Activated B cell treated with CpG ODN at 0.5 μM for 24 hours (primary cell): Measurements from ENCODE around the gene RAB15. TPM values are rescaled to one million over a fixed set of nuclear protein-coding genes. Genes with fewer than 3 reads are reported as not detected.

ENCODE experiments used
- ATAC-seq: fragments of 200-7000 bp; cut with Tn5 transposase; one replicate; pipeline ENCODE4 v1.10.0; 2021; ENCODE audit warnings: low read depth, mild to moderate bottlenecking, moderate library complexity
- CTCF ChIA-PET: fragments of 350-600 bp; sonication (Branson Sonifier 250); formaldehyde crosslinking; loops from one replicate; lab custom pipeline; 2021; ENCODE audit warnings: antibody characterized with exemption; lab: Charles Lee
- POLR2A ChIA-PET: fragments of 350-600 bp; sonication (Branson Sonifier 250); formaldehyde crosslinking; loops from one replicate; lab custom pipeline; 2021; ENCODE audit warnings: antibody characterized with exemption; lab: Charles Lee
- DNase-seq: peaks from one replicate; pipeline ENCODE4 v3.0.0; 2022
- H3K27ac Mint-ChIP-seq: one replicate; pipeline ENCODE4 v1.8.0; 2020; ENCODE audit warnings: mixed read lengths
- H3K27me3 Mint-ChIP-seq: one replicate; pipeline ENCODE4 v1.8.0; 2021; ENCODE audit warnings: mixed read lengths
- H3K36me3 Mint-ChIP-seq: one replicate; pipeline ENCODE4 v1.8.0; 2021; ENCODE audit warnings: low read depth, mixed read lengths
- H3K4me1 Mint-ChIP-seq: one replicate; pipeline ENCODE4 v1.8.0; 2021; ENCODE audit warnings: mixed read lengths
- H3K4me3 Mint-ChIP-seq: one replicate; pipeline ENCODE4 v1.8.0; 2020; ENCODE audit warnings: mild to moderate bottlenecking, mixed read lengths
- H3K9me3 Mint-ChIP-seq: one replicate; pipeline ENCODE4 v1.8.0; 2020; ENCODE audit warnings: mixed read lengths
- intact Hi-C: fragments of 100-400 bp; cut with micrococcal nuclease; formaldehyde crosslinking; loops from one replicate; pipeline ENCODE4 v1.15.1; 2024
- total RNA-seq: library from RNA; stranded (reverse); gene quantifications from 2 replicates; pipeline ENCODE4 v1.2.3, GENCODE V29; 2022
- TF ChIP-seq, protein P1 (sequence below): fragments of 200-600 bp; IDR thresholded peaks from one replicate; pipeline ENCODE4 v1.8.0; 2022; ENCODE audit warnings: antibody characterized with exemption, mild to moderate bottlenecking

RAB15 gene
- total RNA-seq, 1 donor from 2014 or later = 0.47 TPM

- no peak for DNase-seq
- intact Hi-C loops = loop anchor here (10.0 kb wide), 1 partner anchor 585 kb away; no protein-coding TSS in a partner anchor
- Mint-ChIP-seq H3K9me3 (no peaks in the 10 kb centered on the region), H3K27me3 (no peaks in the 10 kb centered on the region), H3K4me3 (no peak overlapping the region), H3K4me1 (peaks cover 56% of the 10 kb centered on the region), H3K27ac (no peak overlapping the region), H3K36me3 (peaks cover 49% of the 10 kb centered on the region)
- TF ChIP-seq, protein P1, sequence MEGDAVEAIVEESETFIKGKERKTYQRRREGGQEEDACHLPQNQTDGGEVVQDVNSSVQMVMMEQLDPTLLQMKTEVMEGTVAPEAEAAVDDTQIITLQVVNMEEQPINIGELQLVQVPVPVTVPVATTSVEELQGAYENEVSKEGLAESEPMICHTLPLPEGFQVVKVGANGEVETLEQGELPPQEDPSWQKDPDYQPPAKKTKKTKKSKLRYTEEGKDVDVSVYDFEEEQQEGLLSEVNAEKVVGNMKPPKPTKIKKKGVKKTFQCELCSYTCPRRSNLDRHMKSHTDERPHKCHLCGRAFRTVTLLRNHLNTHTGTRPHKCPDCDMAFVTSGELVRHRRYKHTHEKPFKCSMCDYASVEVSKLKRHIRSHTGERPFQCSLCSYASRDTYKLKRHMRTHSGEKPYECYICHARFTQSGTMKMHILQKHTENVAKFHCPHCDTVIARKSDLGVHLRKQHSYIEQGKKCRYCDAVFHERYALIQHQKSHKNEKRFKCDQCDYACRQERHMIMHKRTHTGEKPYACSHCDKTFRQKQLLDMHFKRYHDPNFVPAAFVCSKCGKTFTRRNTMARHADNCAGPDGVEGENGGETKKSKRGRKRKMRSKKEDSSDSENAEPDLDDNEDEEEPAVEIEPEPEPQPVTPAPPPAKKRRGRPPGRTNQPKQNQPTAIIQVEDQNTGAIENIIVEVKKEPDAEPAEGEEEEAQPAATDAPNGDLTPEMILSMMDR = no peak
- ChIA-PET CTCF (no interaction called here), POLR2A (no interaction called here)
- no peak for ATAC-seq
Observed at GRCh38 chr14:64919618-64920017, 52.5 kb downstream of the RAB15 start.

DNA sequence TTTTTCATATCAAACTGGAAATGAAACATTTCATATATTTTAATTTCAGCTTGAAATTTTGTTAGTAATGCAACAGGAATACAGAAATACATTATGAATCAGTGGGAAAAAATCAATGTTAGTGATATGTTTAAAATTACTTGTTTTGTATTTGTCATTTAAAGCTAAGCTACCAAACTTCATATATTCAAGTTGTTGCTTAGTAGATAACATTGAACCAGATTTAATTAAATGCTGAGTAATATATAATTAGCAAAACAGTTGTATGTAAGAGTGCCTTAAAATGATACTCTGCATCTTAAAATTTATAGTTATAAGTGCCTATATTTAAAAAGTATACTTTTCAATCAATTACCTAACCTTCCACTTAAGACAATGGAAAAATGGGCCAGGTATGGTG, 52.9 kb downstream of the RAB15 start:
- ChIA-PET CTCF (no interaction called here), POLR2A (interaction anchor here (0.5 kb wide), 1 partner anchor 30 kb away, joined by 5 read pairs; no protein-coding TSS in a partner anchor)
- Mint-ChIP-seq H3K9me3 (no peaks in the 10 kb centered on the region), H3K27me3 (no peaks in the 10 kb centered on the region), H3K36me3 (peaks cover 48% of the 10 kb centered on the region), H3K4me3 (no peak overlapping the region), H3K27ac (no peak overlapping the region), H3K4me1 (peaks cover 55% of the 10 kb centered on the region)
- intact Hi-C loops = loop anchor here (10.0 kb wide), 1 partner anchor 584 kb away; no protein-coding TSS in a partner anchor
- ATAC-seq (no peak), DNase-seq (no peak)
- TF ChIP-seq, protein P1 = no peak

- Mint-ChIP-seq H3K4me3 (no peak overlapping the region), H3K27ac (no peak overlapping the region), H3K27me3 (no peaks in the 10 kb centered on the region), H3K4me1 (peaks cover 60% of the 10 kb centered on the region), H3K9me3 (no peaks in the 10 kb centered on the region), H3K36me3 (peaks cover 45% of the 10 kb centered on the region)
- TF ChIP-seq, protein P1 = no peak
- ChIA-PET POLR2A (interaction anchor here (0.6 kb wide), 1 partner anchor 13 kb away, joined by 3 read pairs; no protein-coding TSS in a partner anchor), CTCF (no interaction called here)
- no peak for ATAC-seq
- no peak for DNase-seq
- intact Hi-C loops = loop anchor here (10.0 kb wide), 1 partner anchor 583 kb away; no protein-coding TSS in a partner anchor
Observed at GRCh38 chr14:64918216-64918615, 53.9 kb downstream of the RAB15 start.

GRCh38 chr14:64915797-64916196, 56.3 kb downstream of the RAB15 start:
- CTCF ChIA-PET = interaction anchor here (1.6 kb wide), 1 partner anchor 93 kb away, joined by 5 read pairs; no protein-coding TSS in a partner anchor
- POLR2A ChIA-PET = interaction anchor here (1.5 to 1.7 kb wide), 3 partner anchors 9 to 71 kb away, joined by 3 to 16 read pairs (median 7); partner anchors contain the start of genes FNTB and SPTB
- no peak for ATAC-seq
- H3K27me3 Mint-ChIP-seq = no peaks in the 10 kb centered on the region
- peaks cover 56% of the 10 kb centered on the region for H3K4me1 Mint-ChIP-seq
- H3K9me3 Mint-ChIP-seq = no peaks in the 10 kb centered on the region
- H3K4me3 Mint-ChIP-seq = peak overlapping the region; percentile 92
- no peak for DNase-seq
- TF ChIP-seq, protein P1 = no peak
- peaks cover 38% of the 10 kb centered on the region for H3K36me3 Mint-ChIP-seq
- H3K27ac Mint-ChIP-seq = peak overlapping the region; percentile 88
- intact Hi-C loops = loop anchor here (2.0 to 10.0 kb wide), 3 partner anchors 13 to 581 kb away; partner anchors contain the start of gene MAX

DNA sequence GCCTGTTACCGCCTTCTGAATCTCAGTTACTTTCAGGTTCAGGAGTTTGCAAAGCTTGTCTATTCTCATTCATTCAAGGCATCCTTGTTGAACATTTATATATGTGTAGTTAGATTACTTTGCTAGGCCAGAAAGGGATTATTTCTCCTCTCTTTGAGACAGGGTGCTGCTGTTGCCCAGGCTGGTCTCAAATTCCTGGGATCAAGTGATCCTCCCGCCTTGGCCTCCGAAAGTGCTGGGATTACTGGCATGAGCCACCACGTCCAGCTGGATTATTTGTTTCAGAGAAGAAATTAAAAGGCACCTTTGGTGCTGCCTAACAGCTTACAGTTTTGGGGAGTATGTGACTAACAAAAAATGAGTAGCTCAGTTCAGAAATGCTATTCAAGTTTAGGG, 57.1 kb downstream of the RAB15 start:
- H3K9me3 Mint-ChIP-seq = no peaks in the 10 kb centered on the region
- intact Hi-C loops = loop anchor here (2.0 to 10.0 kb wide), 3 partner anchors 14 to 580 kb away; partner anchors contain the start of gene MAX
- peaks cover 32% of the 10 kb centered on the region for H3K36me3 Mint-ChIP-seq
- peak overlapping the region; percentile 88 for H3K27ac Mint-ChIP-seq
- ATAC-seq = no peak
- POLR2A ChIA-PET = interaction anchor here (0.6 to 1.7 kb wide), 17 partner anchors 9 to 1372 kb away, joined by 3 to 16 read pairs (median 3); partner anchors contain the start of genes FNTB, MAX, PPP2R5E and SPTB
- peaks cover 49% of the 10 kb centered on the region for H3K4me1 Mint-ChIP-seq
- peaks cover 2% of the 10 kb centered on the region for H3K27me3 Mint-ChIP-seq
- no peak for DNase-seq
- CTCF ChIA-PET = interaction anchor here (1.6 kb wide), 1 partner anchor 92 kb away, joined by 5 read pairs; no protein-coding TSS in a partner anchor
- TF ChIP-seq, protein P1 = no peak
- peak overlapping the region; percentile 92 for H3K4me3 Mint-ChIP-seq
